Middle frontal gyrus (tissue), 1 donor: ENCODE data around the gene HMGN4.
A peak's percentile ranks its signal among the peaks of the same experiment; 100 is the strongest.
"Not testable (repeated sequence)": the region's sequence is repeated elsewhere in the genome, so short reads cannot be mapped to it uniquely, and the experiment has no call there.

Experiments used
- DNase-seq: peaks from one replicate; pipeline ENCODE4 v3.0.0-alpha.2; 2015; ENCODE audit warnings: low spot score; ENCODE audit errors: extremely low spot score

Gene HMGN4

DNA sequence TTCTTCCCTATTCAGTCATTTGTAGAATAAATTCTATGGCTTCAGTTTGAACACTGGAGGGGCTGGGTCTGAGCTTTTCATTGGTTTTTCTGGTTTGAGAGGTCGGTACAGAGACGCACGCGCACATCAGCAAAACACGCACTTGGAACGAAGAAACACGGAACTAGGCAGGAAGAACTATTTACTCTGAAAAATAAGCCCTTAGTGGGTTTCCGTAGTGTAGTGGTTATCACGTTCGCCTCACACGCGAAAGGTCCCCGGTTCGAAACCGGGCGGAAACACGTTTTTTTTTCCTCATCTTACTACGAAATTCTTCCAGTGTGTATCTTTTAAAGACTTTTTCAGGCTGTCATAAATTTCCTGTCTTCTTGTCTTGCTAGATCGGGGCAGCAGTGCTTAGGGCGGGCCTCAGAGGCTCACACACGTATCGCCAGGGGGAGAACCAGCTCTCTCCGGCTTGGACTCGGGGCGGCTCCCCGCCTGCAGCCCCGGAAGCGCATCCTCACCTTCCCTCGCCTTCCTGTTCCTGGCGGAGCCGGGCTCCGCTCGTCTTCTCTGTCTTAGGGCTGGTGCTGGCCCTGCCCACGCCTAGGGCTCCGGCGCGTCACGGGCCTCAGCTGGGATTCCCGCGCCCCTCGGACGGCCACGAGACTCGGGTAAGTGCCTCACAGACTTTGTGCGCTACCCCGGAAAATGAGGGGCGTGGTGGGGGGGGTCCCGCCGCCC, at the start of gene HMGN4:
TSS of gene HMGN4 (plus strand) at position 521 of the 726 bp plus-strand sequence. CDS start 6,841 bp downstream, outside the sequence.
- peak; percentile 79 for DNase-seq

- DNase-seq = no peak
Measured at GRCh38 chr6:26489996-26490964, 47.9 kb upstream of the HMGN4 start.

DNA sequence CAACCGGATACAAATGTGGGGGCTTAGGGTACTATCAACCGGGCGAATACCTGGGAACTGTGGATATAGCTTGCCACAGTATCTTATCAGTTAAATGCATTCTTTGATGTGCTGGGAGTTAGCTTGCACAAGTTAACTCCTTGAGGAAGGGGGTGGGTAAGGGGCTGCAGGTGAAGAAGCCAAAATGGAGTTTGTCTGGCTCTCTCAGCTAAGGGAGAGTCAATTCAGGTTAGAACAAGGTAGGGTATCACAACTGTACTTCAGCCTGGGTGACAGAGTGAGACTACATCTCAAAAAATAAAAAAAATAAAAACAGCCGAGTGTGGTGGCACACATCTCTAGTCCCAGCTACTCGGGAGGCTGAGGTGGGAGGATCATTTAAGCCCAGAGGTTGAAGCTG, 46.6 kb upstream of the HMGN4 start:
- no peak for DNase-seq

GRCh38 chr6:26493258-26493657, 44.9 kb upstream of the HMGN4 start:
- DNase-seq = no peak

DNA sequence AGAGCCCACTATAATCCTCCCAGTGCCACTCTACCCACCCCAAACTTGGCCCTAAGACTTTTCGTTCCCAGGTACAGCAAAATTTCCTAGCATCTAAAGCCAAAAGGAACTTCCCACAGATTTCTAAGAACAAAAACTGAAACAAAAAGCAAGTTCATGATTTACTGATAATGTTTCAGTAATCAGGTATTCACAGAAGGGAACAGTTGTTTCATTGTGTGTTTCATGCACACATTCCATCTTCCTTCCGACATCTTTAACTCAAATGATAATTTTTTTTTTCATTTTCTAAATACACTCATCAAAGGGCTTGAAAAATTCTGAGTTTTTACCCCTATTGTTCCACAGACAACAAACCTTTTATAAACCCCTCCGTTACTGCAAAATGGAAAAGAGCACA, 44.0 kb upstream of the HMGN4 start:
- no peak for DNase-seq

- DNase-seq = no peak
Measured at GRCh38 chr6:26495281-26495680, 42.9 kb upstream of the HMGN4 start.

DNA sequence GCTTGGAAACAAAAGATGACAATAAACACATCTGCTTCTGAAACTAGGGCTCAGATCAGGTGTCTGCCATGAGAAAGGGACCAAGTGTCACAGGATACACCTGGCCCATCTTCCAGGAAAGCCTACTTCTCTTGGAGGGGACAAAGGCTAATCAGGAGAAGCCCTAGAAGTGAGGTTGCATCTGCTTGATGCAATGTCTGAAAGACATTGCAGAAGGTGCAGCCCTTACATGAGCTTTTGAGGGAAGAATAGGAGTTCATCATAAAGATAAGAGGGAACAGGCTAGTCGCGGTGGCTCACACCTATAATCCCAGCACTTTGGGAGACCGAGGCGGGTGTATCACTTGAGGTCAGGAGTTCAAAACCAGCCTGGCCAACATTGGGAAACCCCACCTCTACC, 40.6 kb upstream of the HMGN4 start:
- no peak for DNase-seq

- no peak for DNase-seq
Measured at GRCh38 chr6:26500102-26500501, 38.1 kb upstream of the HMGN4 start, which contains the start of gene BTN1A1. Gene BTN1A1, plus strand, starts transcription at chr6:26500303. Its CDS starts 984 bp downstream, at chr6:26501287.

GRCh38 chr6:26501482-26501986, 36.6 kb upstream of the HMGN4 start:
- DNase-seq = no peak

DNA sequence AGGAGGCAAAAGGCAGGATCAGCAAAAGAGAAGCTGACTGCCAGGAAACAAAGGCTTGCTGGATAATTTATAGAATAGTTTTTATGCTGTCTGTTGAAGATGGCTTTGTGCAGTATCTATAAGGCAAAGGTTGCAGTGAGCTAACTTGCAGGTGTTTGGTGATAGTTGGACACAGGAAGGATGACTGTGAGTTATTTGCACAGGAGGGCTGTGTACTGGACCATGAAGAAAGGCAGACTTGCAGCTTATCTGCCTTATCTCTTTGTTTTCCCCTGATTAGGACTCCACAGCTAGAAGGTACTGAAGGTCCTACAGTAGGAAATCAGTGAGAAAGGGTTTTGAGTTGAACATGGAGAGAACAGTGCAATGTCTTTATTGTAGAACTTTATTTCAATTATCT, 36.0 kb upstream of the HMGN4 start:
- DNase-seq = no peak

DNA sequence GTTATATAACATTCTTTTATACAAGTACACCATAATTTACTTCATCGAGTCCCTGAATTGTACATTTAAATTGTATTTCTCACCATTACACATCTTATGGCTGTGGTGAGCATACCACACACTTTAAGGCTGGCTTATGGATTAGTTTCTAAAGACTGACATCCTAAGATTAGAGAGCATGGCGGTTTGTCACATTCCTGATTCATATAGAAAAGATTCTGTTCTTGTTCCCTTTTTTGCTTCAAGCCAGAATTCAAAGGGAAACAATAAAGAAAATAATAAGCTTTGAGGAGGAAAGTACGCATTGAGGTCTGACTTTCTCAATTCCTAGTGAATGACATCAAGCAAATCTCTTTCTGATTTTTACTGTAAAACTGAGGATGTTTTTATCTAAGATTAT, 35.5 kb upstream of the HMGN4 start:
- DNase-seq = no peak

- DNase-seq = no peak
Measured at GRCh38 chr6:26507658-26508057, 30.5 kb upstream of the HMGN4 start.

DNA sequence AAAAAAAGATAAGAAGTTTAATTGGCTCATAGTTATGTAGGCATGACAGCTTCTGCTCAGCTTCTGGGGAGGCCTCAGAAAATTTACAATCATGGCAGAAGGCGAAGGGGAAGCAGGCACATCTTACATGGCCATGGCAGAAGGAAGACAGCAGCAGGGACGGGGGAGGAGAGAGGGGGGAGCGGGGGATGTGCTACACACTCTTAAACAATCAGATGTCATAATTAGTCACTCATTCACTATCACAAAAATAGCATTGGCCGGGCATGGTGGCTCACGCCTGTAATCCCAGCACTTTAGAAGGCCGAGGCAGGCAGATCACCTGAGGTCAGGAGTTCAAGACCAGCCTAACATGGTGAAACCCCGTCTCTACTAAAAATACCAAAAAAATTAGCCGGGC, 27.1 kb upstream of the HMGN4 start:
- not testable (repeated sequence) for DNase-seq

DNA sequence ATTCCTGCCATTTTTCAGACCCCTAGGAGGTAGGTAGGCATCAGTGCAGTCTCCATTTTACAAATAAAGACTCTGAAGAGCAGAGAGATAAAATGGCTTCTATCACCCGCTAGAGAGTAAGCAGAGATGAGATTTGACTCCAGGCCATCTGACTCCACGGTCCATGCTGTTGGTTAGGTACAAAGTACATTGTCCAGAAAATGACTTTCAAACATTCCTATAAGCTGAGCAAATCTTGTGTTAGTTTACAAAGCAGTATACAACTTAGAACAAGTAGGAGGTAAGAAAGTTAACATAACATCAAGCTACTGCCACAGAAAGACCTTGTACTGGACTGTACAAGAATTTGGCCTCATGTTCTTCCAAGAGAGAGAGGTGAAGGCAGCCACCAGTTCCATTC, 23.2 kb upstream of the HMGN4 start:
- DNase-seq = no peak

DNA sequence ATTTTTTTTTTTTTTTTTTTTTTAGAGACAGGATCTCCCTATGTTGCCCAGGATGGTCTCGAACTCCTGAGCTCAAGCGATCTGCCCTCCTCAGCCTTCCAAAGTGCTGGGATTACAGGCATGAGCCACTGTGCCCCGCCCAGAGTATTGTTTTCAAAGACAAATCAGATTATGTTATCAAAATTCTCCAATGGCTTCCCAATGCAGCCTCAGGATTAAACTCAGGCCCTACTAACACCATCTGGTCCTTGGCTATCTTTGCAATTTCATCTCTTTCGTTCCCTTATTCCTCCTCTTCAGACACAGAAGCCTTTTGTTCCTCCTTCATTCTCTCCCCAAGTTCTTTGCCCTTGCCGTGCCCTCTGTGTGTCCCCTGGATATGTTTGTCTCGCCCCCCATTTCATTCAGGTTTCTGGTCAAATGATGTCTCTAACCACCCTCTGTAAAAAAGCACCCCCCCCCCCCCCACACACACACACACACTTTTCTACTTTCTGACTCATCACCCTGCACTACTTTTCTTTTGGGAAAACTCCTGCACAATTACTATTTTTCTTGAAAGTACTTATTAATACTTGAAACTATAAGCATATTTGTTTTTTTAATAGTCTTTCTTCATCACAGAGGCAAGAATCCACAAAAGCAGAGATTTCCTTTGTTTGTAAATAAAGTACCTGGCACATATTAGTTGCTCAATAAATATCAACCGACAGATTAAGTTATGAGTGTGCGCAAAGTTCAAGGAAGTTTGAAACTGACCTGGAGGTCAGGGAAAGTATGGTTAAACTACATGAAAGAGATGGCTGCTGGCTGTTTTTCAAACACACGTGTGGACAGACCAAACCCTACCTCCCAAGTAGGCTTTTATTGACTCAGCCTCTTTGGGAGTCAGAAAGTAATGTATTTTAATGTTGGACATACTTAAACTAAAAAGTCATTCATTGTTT, 21.4 kb upstream of the HMGN4 start:
- DNase-seq = no peak

GRCh38 chr6:26519359-26519758, 18.8 kb upstream of the HMGN4 start:
- DNase-seq = no peak

DNA sequence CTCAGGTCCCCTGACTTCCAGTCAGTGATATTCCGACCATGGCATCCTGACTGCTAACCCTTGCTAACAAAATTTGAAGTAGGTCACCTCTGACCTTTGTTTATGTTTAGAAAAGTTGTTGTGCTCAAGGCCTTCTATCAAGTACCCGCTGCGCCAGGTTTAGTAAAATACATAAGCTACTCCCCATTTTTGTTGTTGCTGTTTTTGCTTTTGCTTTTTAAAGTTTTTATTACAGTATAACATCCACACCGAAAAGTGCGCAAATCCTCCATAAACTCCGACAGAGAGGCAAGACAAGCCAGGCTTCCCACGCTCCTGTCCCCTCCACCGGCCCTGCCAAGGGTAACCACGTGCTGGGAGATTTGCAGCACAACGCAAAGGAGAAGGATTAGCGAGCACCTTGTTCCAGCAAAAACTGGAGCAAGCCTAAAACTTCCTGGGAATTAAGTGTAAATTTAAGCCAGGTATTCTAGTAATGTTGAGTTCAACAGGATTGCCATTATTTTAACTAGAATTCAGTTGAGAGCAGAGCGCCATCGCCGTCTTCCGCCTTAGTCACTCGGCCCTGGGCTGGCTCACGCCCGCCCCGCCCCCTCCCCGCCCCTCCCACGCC, 17.8 kb upstream of the HMGN4 start:
- no peak for DNase-seq

- DNase-seq = peak; percentile 73
Measured at GRCh38 chr6:26520850-26521599, 17.1 kb upstream of the HMGN4 start.

GRCh38 chr6:26521600-26522391, 16.4 kb upstream of the HMGN4 start:
- no peak for DNase-seq
